Measurements from ENCODE around the gene PITRM1.

GRCh38 chr10:3148041-3148440 lies 24.5 kb downstream of the PITRM1 start:
- no peak for TF ChIP-seq CTCF (optimal IDR thresholded peaks at IDR 0.05 in 1 of 3, IDR thresholded peaks at IDR 0.05 in 1 of 3, conservative IDR thresholded peaks at IDR 0.05 in 1 of 3; ENCODE audit: extremely low read depth in 1 of 3, insufficient read depth in 2 of 3, low read length in 3 of 3)
- no peak for TF ChIP-seq EZH2 (IDR thresholded peaks at IDR 0.05; ENCODE audit: low read length)

Measured in keratinocyte (primary cell).